GM12878 (cell line): ENCODE results near the gene NEK5. TPM values are rescaled to one million over a fixed set of nuclear protein-coding genes. Genes with fewer than 3 reads are reported as not detected.

Experiments
- ATAC-seq: fragments of 200-7000 bp; cut with Tn5 transposase; 3 replicates; pipeline ENCODE4 v1.9.1; 2020; ENCODE audit warnings: mild to moderate bottlenecking, moderate library complexity
- BruUV-seq: library from RNA; stranded (reverse); fragments of 400-500 nt; replicated peaks from 2 replicates; lab custom pipeline; 2021; lab: Mats Ljungman, UMichigan
- CTCF ChIA-PET: fragments of 300-600 bp; sonication (Branson Sonifier 250); formaldehyde crosslinking; extraction: SDS; loops from one replicate; lab custom pipeline; 2021; ENCODE audit warnings: inconsistent platforms; lab: Yijun Ruan, JAX
- POLR2A ChIA-PET: fragments of 350-600 bp; formaldehyde crosslinking; extraction: SDS; loops from one replicate; lab custom pipeline; 2021; ENCODE audit warnings: inconsistent platforms; lab: Charles Lee
- RAD21 ChIA-PET: fragments of 300-600 bp; sonication (Branson Sonifier 250); formaldehyde crosslinking; loops from one replicate; lab custom pipeline; 2023; ENCODE audit warnings: antibody characterized with exemption; ENCODE audit not compliant: unreplicated experiment; lab: Charles Lee
- SMC1A ChIA-PET: fragments of 300-600 bp; sonication (Branson Sonifier 250); formaldehyde crosslinking; loops from one replicate; lab custom pipeline; 2023; ENCODE audit not compliant: unreplicated experiment, uncharacterized antibody; lab: Charles Lee
- DNase-seq: peaks from one replicate; pipeline ENCODE4 v3.0.0-alpha.2; 2011; ENCODE audit warnings: low read depth, low spot score
- FAIRE-seq: peaks from 3 replicates; lab custom pipeline; 2011; peaks lifted over from hg19 to GRCh38; lab: Jason Lieb, UNC
- H2AFZ ChIP-seq: 2 replicates; pipeline ENCODE4 v1.6.0; 2011; ENCODE audit warnings: low read depth, low read length, control low read depth; ENCODE audit not compliant: control insufficient read depth
- H3K27ac ChIP-seq: 2 replicates; pipeline ENCODE4 v1.5.1; 2011; ENCODE audit warnings: control low read depth; ENCODE audit not compliant: control insufficient read depth, insufficient read depth
- H3K27me3 ChIP-seq, 2 experiments: replicated peaks in 1 of 2; 2 replicates each; pipeline versions ENCODE4 v1.6.0 to v1.6.1; 2011; ENCODE audit warnings: low read length in 1 of 2; ENCODE audit not compliant: control insufficient read depth in 2 of 2, insufficient read depth in 2 of 2
- H3K36me3 ChIP-seq, 2 experiments: 2 replicates each; pipeline ENCODE4 v1.5.1; 2011; ENCODE audit warnings: low read length in 1 of 2; ENCODE audit not compliant: control insufficient read depth in 2 of 2, insufficient read depth in 2 of 2
- H3K4me1 ChIP-seq: 2 replicates; pipeline ENCODE4 v1.6.1; 2011; ENCODE audit warnings: mild to moderate bottlenecking, low read length, moderate library complexity, mixed read lengths; ENCODE audit not compliant: control insufficient read depth, insufficient read depth
- H3K4me2 ChIP-seq: 2 replicates; pipeline ENCODE4 v1.6.0; 2011; ENCODE audit warnings: control low read depth; ENCODE audit not compliant: control insufficient read depth, insufficient read depth
- H3K4me3 ChIP-seq: fragments of 200-600 bp; sonication (generic); 2 replicates; pipeline ENCODE4 v1.5.1; 2016
- H3K79me2 ChIP-seq: 2 replicates; pipeline ENCODE4 v1.6.0; 2011; ENCODE audit warnings: low read length; ENCODE audit not compliant: control insufficient read depth, insufficient read depth
- H3K9ac ChIP-seq: 2 replicates; pipeline ENCODE4 v1.8.0; 2011; ENCODE audit warnings: low read length, control low read depth, mixed read lengths; ENCODE audit not compliant: control insufficient read depth, insufficient read depth
- H3K9me3 ChIP-seq: replicated peaks from 3 replicates; pipeline ENCODE4 v1.5.1; 2011; ENCODE audit warnings: mild to moderate bottlenecking, low read length; ENCODE audit not compliant: control insufficient read depth, insufficient read depth
- H4K20me1 ChIP-seq: 2 replicates; pipeline ENCODE4 v1.6.0; 2011; ENCODE audit not compliant: control insufficient read depth, insufficient read depth
- ATF7 ChIP-seq: fragments of 450-650 bp; IDR thresholded peaks from 2 replicates; pipeline ENCODE4 v1.6.1; 2016; ENCODE audit warnings: low read depth, mild to moderate bottlenecking
- BCL3 ChIP-seq: IDR thresholded peaks from 2 replicates; pipeline ENCODE4 v1.6.1; 2011; ENCODE audit warnings: borderline replicate concordance, low read depth, mild to moderate bottlenecking, moderate library complexity, low read length; ENCODE audit not compliant: insufficient read depth, poor library complexity, severe bottlenecking
- CEBPZ ChIP-seq: fragments of 150-350 bp; IDR thresholded peaks from 2 replicates; pipeline ENCODE4 v1.6.1; 2016; ENCODE audit warnings: low read depth, low read length
- FOXM1 ChIP-seq: IDR thresholded peaks from 2 replicates; pipeline ENCODE4 v1.6.1; 2012; ENCODE audit warnings: low read depth, mild to moderate bottlenecking, inconsistent platforms, low read length, moderate library complexity
- ZNF687 ChIP-seq: fragments of 450-650 bp; IDR thresholded peaks from 2 replicates; pipeline ENCODE4 v1.6.1; 2017; ENCODE audit warnings: mild to moderate bottlenecking, moderate library complexity
- WGBS: methylation state at CpG from one replicate; pipeline ENCODE4 v1.1.6; 2016; ENCODE audit warnings: low lambda C conversion rate; ENCODE audit not compliant: insufficient replicate concordance, insufficient coverage; ENCODE audit errors: missing lambda C conversion rate; 5-methylcytosine and 5-hydroxymethylcytosine counted together
- in situ Hi-C: fragments of 300-500 bp; cut with MboI; formaldehyde crosslinking; loops from 9 replicates; pipeline ENCODE4 v1.14.3; 2018; ENCODE audit warnings: mixed read lengths
- intact Hi-C: fragments of 100-400 bp; cut with micrococcal nuclease; formaldehyde crosslinking; loops from one replicate; pipeline ENCODE4 v1.14.2; 2022; ENCODE audit not compliant: unreplicated experiment
- polyA plus RNA-seq, 11 experiments: library from polyadenylated mRNA; depleted of rRNA in 4 of 11; unstranded in 6 of 11; stranded (reverse) in 5 of 11; fragments of >200 nt; fragmentation: Nextera tagmentation in 4 of 11; fragmentation: Illumina TruSeq in 1 of 11; extraction: Ambion mirVana in 4 of 11; extraction: Trizol in 1 of 11; gene quantifications; 1 replicate in 1 of 11; 2 replicates in 10 of 11; pipeline versions ENCODE4 v1.2.1 to v1.2.3, GENCODE V29; 2011 to 2016; ENCODE audit warnings: inconsistent platforms in 2 of 11, missing spikeins in 2 of 11, low read depth in 1 of 11
- total RNA-seq, 4 experiments: library from RNA; depleted of rRNA in 3 of 4; stranded (reverse); fragments of >200 nt in 3 of 4; fragmentation: Illumina TruSeq in 1 of 4; extraction: Trizol in 1 of 4; gene quantifications; 2 replicates each; pipeline versions ENCODE4 v1.2.1 to v1.2.3, GENCODE V29; 2013 to 2021

NEK5 gene
- total and polyA plus RNA-seq, 10 of the 15 experiments (the other 5 are each of a cell fraction or from before 2014, with no cell fraction given) = 0.04 to 0.32 (median 0.20) TPM; not detected in 6

- CTCF ChIA-PET = no interaction called here
- Histone ChIP-seq H2AFZ (no peak overlapping the region), H3K36me3 (no peaks in the 10 kb centered on the region), H4K20me1 (no peaks in the 10 kb centered on the region), H3K4me3 (no peak overlapping the region), H3K4me1 (no peaks in the 10 kb centered on the region), H3K9me3 (no peaks in the 10 kb centered on the region), H3K9ac (no peak overlapping the region), H3K79me2 (no peaks in the 10 kb centered on the region), H3K4me2 (no peak overlapping the region), H3K27me3 (no peaks in the 10 kb centered on the region), H3K27ac (no peak overlapping the region)
- WGBS = 98% methylated on average over 3 of the region's 3 CpGs
- intact Hi-C loops (no loop called here), in situ Hi-C loops (no loop called here)
- no TSS peak for BruUV-seq
- RAD21 ChIA-PET = no interaction called here
- DNase-seq (no peak), FAIRE-seq (no peak), ATAC-seq (no peak)
- TF ChIP-seq ATF7 = no peak
- TF ChIP-seq ZNF687 = no peak
- TF ChIP-seq BCL3 = no peak
- no peak for TF ChIP-seq CEBPZ
- TF ChIP-seq FOXM1 = no peak
- POLR2A ChIA-PET = no interaction called here
- SMC1A ChIA-PET = no interaction called here
Observed at GRCh38 chr13:52043675-52044074, 85.2 kb downstream of the NEK5 start.
